ENCODE measurements around the gene ZNF667. TPM values are rescaled to one million over a fixed set of nuclear protein-coding genes. Genes with fewer than 3 reads are reported as not detected.

ZNF667 gene
- total and polyA plus RNA-seq, 2 donors (not counting 1 experiment from before 2014, with no cell fraction given), result 2.8 to 6.5 TPM

DNA sequence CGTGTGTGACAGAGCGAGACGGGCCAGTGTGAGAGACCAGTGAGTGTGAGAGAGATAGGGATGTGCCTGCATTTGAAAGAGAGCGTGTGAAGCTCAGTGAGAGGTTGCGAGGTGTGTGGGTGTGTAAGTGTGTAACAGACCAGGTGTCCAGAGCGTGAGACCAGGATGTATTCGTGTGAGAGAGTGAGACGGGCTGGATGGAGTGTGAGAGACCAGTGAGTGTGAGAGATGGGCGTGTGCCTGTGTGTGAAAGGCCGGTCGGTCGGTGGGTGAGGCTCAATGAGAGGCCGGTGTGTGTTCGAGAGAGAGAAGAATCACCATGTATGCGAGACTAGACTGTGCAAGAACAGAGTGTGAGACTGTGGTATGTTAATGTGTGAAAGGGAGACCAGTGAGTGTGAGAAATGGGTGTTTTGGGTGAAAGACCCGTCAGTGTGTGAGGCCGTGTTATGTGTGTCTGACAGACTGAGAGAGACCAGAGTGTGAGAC lies 31.2 kb upstream of the ZNF667 start:
- Histone ChIP-seq H3K4me2 (replicated peaks; ENCODE audit: low read depth, low read length, poor library complexity, severe bottlenecking) (peak overlapping the region; percentile 91), H4K20me1 (ENCODE audit: control insufficient read depth, insufficient read depth, low read length, poor library complexity, severe bottlenecking) (no peaks in the 10 kb centered on the region), H3K4me3 (ENCODE audit: control extremely low read depth in 1 of 5, extremely low read depth in 1 of 5, insufficient read depth in 1 of 5, low read depth in 2 of 5, low read length in 4 of 5) (peak overlapping the region; percentile 45 to 77 (median 67)), H3K36me3 (replicated peaks in 1 of 2; ENCODE audit: control extremely low read depth in 1 of 2, control insufficient read depth in 1 of 2, extremely low read depth in 1 of 2, insufficient read depth in 2 of 2, low read length in 1 of 2) (no peaks in the 10 kb centered on the region), H3K79me2 (ENCODE audit: control insufficient read depth, insufficient read depth, low read length) (no peaks in the 10 kb centered on the region), H3K27me3 (replicated peaks in 1 of 4; ENCODE audit: control extremely low read depth in 1 of 4, control insufficient read depth in 3 of 4, insufficient read depth in 4 of 4, low read length in 3 of 4) (no peaks in the 10 kb centered on the region), H2AFZ (ENCODE audit: insufficient read depth, low read depth, low read length, poor library complexity, severe bottlenecking) (peak overlapping the region; percentile 96), H3K4me1 (ENCODE audit: control insufficient read depth in 2 of 2, insufficient read depth in 2 of 2, low read length in 2 of 2) (peaks cover 10 to 13% of the 10 kb centered on the region in 2 donors), H3K9me3 (ENCODE audit: control extremely low read depth in 1 of 3, control insufficient read depth in 2 of 3, insufficient read depth in 1 of 3, low read length in 2 of 3) (peaks cover 9 to 37% (median 33%) of the 10 kb centered on the region in 3 donors), H3K9ac (ENCODE audit: low read length) (peak overlapping the region; percentile 89), H3K27ac (ENCODE audit: low read length in 2 of 2) (peak overlapping the region; percentile 89 to 97)
- TF ChIP-seq, protein P1, sequence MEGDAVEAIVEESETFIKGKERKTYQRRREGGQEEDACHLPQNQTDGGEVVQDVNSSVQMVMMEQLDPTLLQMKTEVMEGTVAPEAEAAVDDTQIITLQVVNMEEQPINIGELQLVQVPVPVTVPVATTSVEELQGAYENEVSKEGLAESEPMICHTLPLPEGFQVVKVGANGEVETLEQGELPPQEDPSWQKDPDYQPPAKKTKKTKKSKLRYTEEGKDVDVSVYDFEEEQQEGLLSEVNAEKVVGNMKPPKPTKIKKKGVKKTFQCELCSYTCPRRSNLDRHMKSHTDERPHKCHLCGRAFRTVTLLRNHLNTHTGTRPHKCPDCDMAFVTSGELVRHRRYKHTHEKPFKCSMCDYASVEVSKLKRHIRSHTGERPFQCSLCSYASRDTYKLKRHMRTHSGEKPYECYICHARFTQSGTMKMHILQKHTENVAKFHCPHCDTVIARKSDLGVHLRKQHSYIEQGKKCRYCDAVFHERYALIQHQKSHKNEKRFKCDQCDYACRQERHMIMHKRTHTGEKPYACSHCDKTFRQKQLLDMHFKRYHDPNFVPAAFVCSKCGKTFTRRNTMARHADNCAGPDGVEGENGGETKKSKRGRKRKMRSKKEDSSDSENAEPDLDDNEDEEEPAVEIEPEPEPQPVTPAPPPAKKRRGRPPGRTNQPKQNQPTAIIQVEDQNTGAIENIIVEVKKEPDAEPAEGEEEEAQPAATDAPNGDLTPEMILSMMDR (IDR thresholded peaks at IDR 0.05), result no peak
- TF ChIP-seq EZH2 (IDR thresholded peaks at IDR 0.05; ENCODE audit: borderline replicate concordance, insufficient read depth, low read depth, low read length, poor library complexity, severe bottlenecking), result no peak
- ChIA-PET POLR2A (interaction anchor here (1.4 kb wide), 1 partner anchor 30 kb away, joined by 4 read pairs; no protein-coding TSS in a partner anchor), CTCF (no interaction called here)
- peaks cover 9% of the 10 kb centered on the region for H3K4me1 Mint-ChIP-seq
- peaks cover 6% of the 10 kb centered on the region for H3K9me3 Mint-ChIP-seq (ENCODE audit: insufficient read depth)
- ATAC-seq (ENCODE audit: low read depth) (no peak), DNase-seq (no peak)
- intact Hi-C loops (cut with micrococcal nuclease), result loop anchor here (1.0 kb wide), 1 partner anchor 59 kb away; the partner anchor contains the start of gene ZNF470
- WGBS (ENCODE audit: insufficient coverage), result 13% methylated on average over 17 of the region's 17 CpGs
- no peak overlapping the region for H3K27ac Mint-ChIP-seq
- H3K4me3 Mint-ChIP-seq, result no peak overlapping the region
- no peaks in the 10 kb centered on the region for H3K27me3 Mint-ChIP-seq
